ENCODE results near the gene DAZAP1. TPM values are rescaled to one million over a fixed set of nuclear protein-coding genes. Genes with fewer than 3 reads are reported as not detected.

Gene DAZAP1
- total and polyA plus RNA-seq, 7 donors = 28.2 to 132 (median 51.1) TPM

DNA sequence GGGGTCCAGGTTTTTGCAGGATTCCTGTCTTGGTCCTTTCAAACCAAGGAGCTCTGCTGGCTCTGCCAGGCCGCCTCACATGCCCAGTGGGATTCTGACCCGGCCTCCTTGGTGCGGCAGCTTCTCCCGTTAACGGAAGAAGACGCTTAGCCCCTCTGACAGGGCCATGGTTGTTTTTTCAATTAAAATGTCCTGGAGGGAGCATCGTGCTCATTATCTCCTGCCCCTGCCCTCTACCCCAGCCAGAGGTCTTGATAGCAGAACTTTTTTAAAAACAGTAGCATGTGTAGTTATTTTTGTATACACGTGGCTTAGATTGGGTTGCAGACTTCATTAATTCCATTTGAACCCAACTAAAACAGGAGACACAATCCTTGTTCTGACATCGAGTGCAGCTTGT lies 19.4 kb downstream of the DAZAP1 start:
- H3K4me3 ChIP-seq = no peak overlapping the region
- intact Hi-C loops (cut with DNase I) = no loop called here
- H3K27me3 ChIP-seq = no peaks in the 10 kb centered on the region
- H3K4me1 ChIP-seq = peaks cover 0 to 15% (median 14%) of the 10 kb centered on the region in 4 donors
- TF ChIP-seq EP300 (IDR thresholded peaks at IDR 0.05) (no peak), POLR2AphosphoS5 (IDR thresholded peaks at IDR 0.05) (no peak), POLR2A (IDR thresholded peaks at IDR 0.05) (no peak)
- TF ChIP-seq, protein P1, sequence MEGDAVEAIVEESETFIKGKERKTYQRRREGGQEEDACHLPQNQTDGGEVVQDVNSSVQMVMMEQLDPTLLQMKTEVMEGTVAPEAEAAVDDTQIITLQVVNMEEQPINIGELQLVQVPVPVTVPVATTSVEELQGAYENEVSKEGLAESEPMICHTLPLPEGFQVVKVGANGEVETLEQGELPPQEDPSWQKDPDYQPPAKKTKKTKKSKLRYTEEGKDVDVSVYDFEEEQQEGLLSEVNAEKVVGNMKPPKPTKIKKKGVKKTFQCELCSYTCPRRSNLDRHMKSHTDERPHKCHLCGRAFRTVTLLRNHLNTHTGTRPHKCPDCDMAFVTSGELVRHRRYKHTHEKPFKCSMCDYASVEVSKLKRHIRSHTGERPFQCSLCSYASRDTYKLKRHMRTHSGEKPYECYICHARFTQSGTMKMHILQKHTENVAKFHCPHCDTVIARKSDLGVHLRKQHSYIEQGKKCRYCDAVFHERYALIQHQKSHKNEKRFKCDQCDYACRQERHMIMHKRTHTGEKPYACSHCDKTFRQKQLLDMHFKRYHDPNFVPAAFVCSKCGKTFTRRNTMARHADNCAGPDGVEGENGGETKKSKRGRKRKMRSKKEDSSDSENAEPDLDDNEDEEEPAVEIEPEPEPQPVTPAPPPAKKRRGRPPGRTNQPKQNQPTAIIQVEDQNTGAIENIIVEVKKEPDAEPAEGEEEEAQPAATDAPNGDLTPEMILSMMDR (IDR thresholded peaks at IDR 0.05) = no peak
- no peak overlapping the region for H3K27ac ChIP-seq
- DNase-seq = no peak
- peaks cover 24 to 97% (median 57%) of the 10 kb centered on the region in 4 donors for H3K36me3 ChIP-seq
- no peaks in the 10 kb centered on the region for H3K9me3 ChIP-seq
- 84 to 91% methylated on average over 9 of the region's 9 CpGs for WGBS, 2 donors

DNA sequence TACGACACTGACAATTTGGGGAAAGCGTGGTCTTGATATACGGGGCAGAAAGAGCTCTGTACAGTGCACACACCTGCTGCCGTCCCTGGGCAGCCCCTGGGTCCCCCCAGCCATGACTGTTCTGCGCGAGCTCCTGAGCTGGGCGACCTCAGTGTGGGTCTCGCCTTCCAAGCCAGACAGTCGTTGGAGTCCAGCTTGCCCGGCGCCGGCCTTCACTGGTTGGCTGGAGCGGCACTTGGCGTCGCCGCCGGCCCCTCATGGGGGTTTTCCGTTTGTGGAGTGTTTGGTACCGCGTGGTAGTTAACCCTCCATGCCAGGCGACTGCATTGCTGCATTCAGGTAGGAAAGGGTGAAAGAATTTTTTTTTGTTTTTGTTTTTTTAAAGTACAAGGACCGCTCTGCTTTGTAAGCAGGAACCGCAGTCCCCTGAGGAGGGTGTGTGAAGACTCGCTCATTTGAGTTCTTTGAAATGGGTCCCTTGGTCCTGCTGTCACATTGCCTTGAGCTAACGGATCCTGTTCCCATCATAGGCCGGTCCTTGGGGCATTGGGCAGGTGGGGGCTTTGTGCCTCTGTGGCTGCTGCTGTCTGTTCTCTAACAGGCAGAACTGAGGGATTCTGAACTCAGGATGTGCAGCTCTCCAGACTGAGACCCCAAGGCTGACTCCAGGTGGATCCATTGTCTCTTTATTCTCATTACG lies 20.0 kb downstream of the DAZAP1 start:
- H3K36me3 ChIP-seq = peaks cover 30 to 97% (median 59%) of the 10 kb centered on the region in 4 donors
- no peak for DNase-seq
- TF ChIP-seq POLR2AphosphoS5 (IDR thresholded peaks at IDR 0.05) = no peak
- TF ChIP-seq POLR2A (IDR thresholded peaks at IDR 0.05) = no peak
- TF ChIP-seq EP300 (IDR thresholded peaks at IDR 0.05) = no peak
- TF ChIP-seq, protein P1 (IDR thresholded peaks at IDR 0.05) = no peak
- no peaks in the 10 kb centered on the region for H3K27me3 ChIP-seq
- intact Hi-C loops (cut with DNase I) = no loop called here
- no peak overlapping the region for H3K4me3 ChIP-seq
- no peaks in the 10 kb centered on the region for H3K9me3 ChIP-seq
- no peak overlapping the region for H3K27ac ChIP-seq
- 94 to 95% methylated on average over 27 of the region's 27 CpGs for WGBS, 2 donors
- peaks cover 0 to 8% (median 7%) of the 10 kb centered on the region in 4 donors for H3K4me1 ChIP-seq

DNA sequence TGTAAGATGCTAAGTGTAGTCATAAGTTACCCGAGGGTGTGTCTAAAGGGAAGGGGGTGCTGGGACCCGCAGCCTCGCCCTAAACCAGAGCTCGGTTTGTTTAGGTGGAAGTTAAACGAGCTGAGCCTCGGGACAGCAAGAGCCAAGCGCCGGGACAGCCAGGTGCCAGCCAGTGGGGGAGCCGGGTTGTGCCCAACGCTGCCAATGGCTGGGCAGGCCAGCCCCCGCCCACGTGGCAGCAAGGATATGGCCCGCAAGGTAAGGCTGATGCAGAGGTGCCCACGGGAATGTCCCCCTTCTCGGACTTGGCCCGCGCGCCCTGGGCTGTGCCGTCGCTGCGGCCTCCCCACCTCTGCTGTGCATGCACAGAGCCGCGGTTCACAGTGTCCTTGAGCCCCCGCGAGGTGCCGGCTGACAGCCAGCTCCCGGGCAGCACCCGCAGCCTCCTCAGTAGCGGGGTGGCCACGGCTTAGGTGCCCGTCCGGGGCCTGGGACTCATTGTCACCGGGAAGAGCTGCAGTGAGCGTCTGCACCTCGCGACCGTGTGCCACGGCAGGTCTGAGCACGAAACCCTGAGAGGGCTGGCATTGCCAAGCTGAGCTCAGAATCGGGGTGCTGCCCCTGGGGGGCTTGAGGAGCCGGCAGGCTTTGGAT lies 21.5 kb downstream of the DAZAP1 start:
- TF ChIP-seq POLR2AphosphoS5 (IDR thresholded peaks at IDR 0.05) (no peak), POLR2A (IDR thresholded peaks at IDR 0.05) (no peak), EP300 (IDR thresholded peaks at IDR 0.05) (no peak)
- TF ChIP-seq, protein P1 (IDR thresholded peaks at IDR 0.05) = no peak
- H3K27me3 ChIP-seq = no peaks in the 10 kb centered on the region
- 86 to 92% methylated on average over 41 of the region's 41 CpGs for WGBS, 2 donors
- no peaks in the 10 kb centered on the region for H3K4me1 ChIP-seq
- peaks cover 35 to 97% (median 66%) of the 10 kb centered on the region in 4 donors for H3K36me3 ChIP-seq
- no peak for DNase-seq
- intact Hi-C loops (cut with DNase I) = no loop called here
- no peak overlapping the region for H3K27ac ChIP-seq
- no peaks in the 10 kb centered on the region for H3K9me3 ChIP-seq
- H3K4me3 ChIP-seq = no peak overlapping the region

DNA sequence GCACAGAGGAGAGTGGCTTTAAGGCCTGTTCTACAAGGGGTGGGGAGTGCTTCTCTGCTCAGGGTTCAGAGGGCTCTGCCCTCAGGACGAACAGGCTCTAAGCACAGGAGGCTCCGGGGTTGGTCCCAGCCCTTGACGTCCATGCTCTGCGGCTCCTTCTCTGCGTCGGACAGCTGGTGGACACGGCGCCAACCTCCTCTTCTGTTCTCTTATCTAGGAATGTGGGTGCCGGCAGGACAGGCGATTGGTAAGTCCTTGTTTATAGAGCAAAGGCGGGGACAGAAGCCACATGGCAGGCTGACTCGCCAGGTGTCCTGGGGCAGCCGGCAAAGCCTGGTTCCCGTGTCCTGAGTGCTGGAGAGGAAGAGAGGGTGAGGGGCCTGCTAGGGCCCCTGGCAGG lies 22.4 kb downstream of the DAZAP1 start:
- Histone ChIP-seq H3K4me1 (no peaks in the 10 kb centered on the region), H3K4me3 (no peak overlapping the region), H3K27ac (no peak overlapping the region), H3K9me3 (no peaks in the 10 kb centered on the region), H3K27me3 (no peaks in the 10 kb centered on the region), H3K36me3 (peaks cover 38 to 99% (median 65%) of the 10 kb centered on the region in 4 donors)
- DNase-seq = no peak
- intact Hi-C loops (cut with DNase I) = no loop called here
- WGBS, 2 donors = 31 to 73% methylated on average over 14 of the region's 14 CpGs
- no peak for TF ChIP-seq POLR2AphosphoS5 (IDR thresholded peaks at IDR 0.05)
- no peak for TF ChIP-seq EP300 (IDR thresholded peaks at IDR 0.05)
- TF ChIP-seq, protein P1 (IDR thresholded peaks at IDR 0.05) = no peak
- TF ChIP-seq POLR2A (IDR thresholded peaks at IDR 0.05) = no peak
